Central memory CD8-positive, alpha-beta T cell (primary cell): ENCODE data around the gene TDG.
A peak's percentile ranks its signal among the peaks of the same experiment; 100 is the strongest.

Source experiments
- ATAC-seq: fragments of 150-1000 bp; cut with Tn5 transposase; replicated peaks from 2 replicates; pipeline ENCODE4 v1.10.0; 2022; ENCODE audit warnings: mild to moderate bottlenecking, moderate FRiP score, moderate number of reproducible peaks; ENCODE audit not compliant: poor library complexity, severe bottlenecking; ENCODE audit errors: extremely low read depth
- DNase-seq, 2 donors: peaks; one replicate each; pipeline ENCODE4 v3.0.0; 2021; ENCODE audit warnings: low spot score in 2 of 2
- H3K27ac Mint-ChIP-seq: one replicate; pipeline ENCODE4 v1.8.0; 2022; ENCODE audit warnings: low read depth, mild to moderate bottlenecking, moderate library complexity, mixed read lengths
- H3K27me3 Mint-ChIP-seq: one replicate; pipeline ENCODE4 v1.8.0; 2022; ENCODE audit warnings: mixed read lengths
- H3K36me3 Mint-ChIP-seq: one replicate; pipeline ENCODE4 v1.8.0; 2022; ENCODE audit warnings: mild to moderate bottlenecking, moderate library complexity, mixed read lengths; ENCODE audit not compliant: insufficient read depth
- H3K4me1 Mint-ChIP-seq: one replicate; pipeline ENCODE4 v1.8.0; 2022; ENCODE audit warnings: mixed read lengths
- H3K4me3 Mint-ChIP-seq: one replicate; pipeline ENCODE4 v1.8.0; 2022; ENCODE audit warnings: mild to moderate bottlenecking, moderate library complexity, mixed read lengths
- H3K9me3 Mint-ChIP-seq: one replicate; pipeline ENCODE4 v1.8.0; 2022; ENCODE audit warnings: mixed read lengths

The TDG gene

GRCh38 chr12:103947871-103948555 lies 17.7 kb upstream of the TDG start:
- no peak for DNase-seq
- no peak overlapping the region for H3K4me3 Mint-ChIP-seq
- no peaks in the 10 kb centered on the region for H3K9me3 Mint-ChIP-seq
- H3K27me3 Mint-ChIP-seq, result no peaks in the 10 kb centered on the region
- peaks cover 8% of the 10 kb centered on the region for H3K4me1 Mint-ChIP-seq
- H3K36me3 Mint-ChIP-seq, result peaks cover 69% of the 10 kb centered on the region
- no peak overlapping the region for H3K27ac Mint-ChIP-seq
- ATAC-seq, result no peak

DNA sequence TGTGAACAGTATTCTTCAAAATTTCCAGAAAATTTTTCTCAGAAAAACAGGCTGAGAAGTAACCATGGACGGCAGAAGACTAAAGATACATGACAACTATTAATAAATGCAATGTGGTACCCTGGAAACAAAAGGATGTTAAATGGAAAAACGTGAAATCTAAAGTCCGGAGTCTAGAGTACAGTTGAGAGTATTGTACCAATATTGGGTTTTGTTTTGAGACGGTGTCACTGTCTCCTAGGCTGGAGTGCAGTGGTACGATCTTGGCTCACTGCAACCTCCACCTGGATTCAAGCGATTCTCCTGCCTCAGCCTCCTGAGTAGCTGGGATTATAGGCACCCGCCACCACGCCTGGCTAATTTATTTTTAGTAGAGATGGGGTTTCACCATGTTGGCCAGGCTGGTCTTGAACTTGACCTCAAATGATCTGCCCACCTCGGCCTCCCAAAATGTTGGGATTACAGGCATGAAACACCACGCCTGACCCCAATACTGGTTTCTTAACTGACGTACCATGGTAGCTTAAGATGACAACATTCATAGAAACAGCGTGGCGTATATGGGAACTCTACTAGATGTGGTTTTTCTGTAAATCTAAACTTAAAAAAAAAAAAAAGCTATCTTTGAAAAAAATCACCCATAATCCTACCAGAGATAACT lies 16.8 kb upstream of the TDG start:
- ATAC-seq (no peak), DNase-seq (no peak)
- Mint-ChIP-seq H3K4me3 (no peak overlapping the region), H3K9me3 (no peaks in the 10 kb centered on the region), H3K4me1 (peaks cover 7% of the 10 kb centered on the region), H3K36me3 (peaks cover 62% of the 10 kb centered on the region), H3K27ac (no peak overlapping the region), H3K27me3 (no peaks in the 10 kb centered on the region)

DNA sequence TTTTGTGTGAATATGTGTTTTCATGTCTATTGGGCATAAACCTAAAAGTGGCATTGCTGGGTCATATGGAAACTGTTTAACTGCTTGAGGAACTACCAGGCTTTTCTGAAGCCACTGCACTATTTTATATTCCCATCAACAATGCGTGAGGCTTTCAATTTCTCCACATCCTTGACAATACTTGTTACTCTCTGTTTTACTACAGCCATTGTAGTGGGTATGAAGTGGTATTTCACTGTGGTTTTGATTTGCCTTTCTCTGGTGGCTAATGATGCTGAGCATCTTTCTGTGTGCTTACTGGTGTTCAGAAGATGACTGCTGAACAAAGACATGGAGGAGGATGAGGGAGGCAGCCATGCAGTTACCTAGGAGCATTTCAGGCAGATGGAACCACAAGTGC lies 13.2 kb upstream of the TDG start:
- no peaks in the 10 kb centered on the region for H3K9me3 Mint-ChIP-seq
- H3K36me3 Mint-ChIP-seq, result peaks cover 35% of the 10 kb centered on the region
- ATAC-seq (no peak), DNase-seq (no peak)
- H3K27ac Mint-ChIP-seq, result peak overlapping the region; percentile 80
- H3K4me1 Mint-ChIP-seq, result peaks cover 35% of the 10 kb centered on the region
- H3K4me3 Mint-ChIP-seq, result no peak overlapping the region
- H3K27me3 Mint-ChIP-seq, result no peaks in the 10 kb centered on the region

- H3K4me3 Mint-ChIP-seq, result peak overlapping the region; percentile 97
- ATAC-seq, result no peak
- peaks cover 38% of the 10 kb centered on the region for H3K4me1 Mint-ChIP-seq
- peak overlapping the region; percentile 94 for H3K27ac Mint-ChIP-seq
- peaks cover 10% of the 10 kb centered on the region for H3K36me3 Mint-ChIP-seq
- no peaks in the 10 kb centered on the region for H3K27me3 Mint-ChIP-seq
- H3K9me3 Mint-ChIP-seq, result no peaks in the 10 kb centered on the region
- DNase-seq, result no peak
These were observed 9.7 kb upstream of the TDG start for GRCh38 chr12:103955811-103956508.

GRCh38 chr12:103956509-103957027 lies 9.1 kb upstream of the TDG start:
- peak overlapping the region; percentile 94 for H3K27ac Mint-ChIP-seq
- H3K4me3 Mint-ChIP-seq, result peak overlapping the region; percentile 97
- ATAC-seq (peak; percentile 6), DNase-seq (no peak)
- peaks cover 38% of the 10 kb centered on the region for H3K4me1 Mint-ChIP-seq
- H3K36me3 Mint-ChIP-seq, result peaks cover 10% of the 10 kb centered on the region
- H3K27me3 Mint-ChIP-seq, result no peaks in the 10 kb centered on the region
- no peaks in the 10 kb centered on the region for H3K9me3 Mint-ChIP-seq

DNA sequence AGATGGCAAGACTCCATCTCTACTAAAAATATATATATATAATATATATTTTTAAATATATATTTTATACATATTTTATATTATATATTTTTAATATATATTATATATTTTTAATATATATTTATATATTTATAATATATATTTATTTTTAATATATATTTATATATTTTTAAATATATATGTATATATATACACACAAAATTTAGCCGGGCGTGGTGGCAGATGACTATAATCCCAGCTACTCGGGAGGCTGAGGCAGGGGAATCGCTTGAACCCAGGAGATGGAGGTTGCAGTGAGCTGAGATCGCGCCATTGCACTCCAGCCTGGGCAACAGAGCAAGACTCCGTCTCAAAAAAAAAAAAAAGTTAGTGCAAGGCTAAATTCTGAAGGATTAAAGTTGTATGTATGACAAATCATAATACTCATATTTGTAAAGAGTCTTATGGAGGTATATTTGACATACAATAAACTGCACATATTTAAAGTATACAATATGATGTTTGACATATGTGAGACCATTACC lies 7.7 kb upstream of the TDG start:
- Mint-ChIP-seq H3K4me1 (peaks cover 33% of the 10 kb centered on the region), H3K9me3 (no peaks in the 10 kb centered on the region), H3K36me3 (peaks cover 6% of the 10 kb centered on the region), H3K4me3 (peak overlapping the region; percentile 97), H3K27ac (peak overlapping the region; percentile 94), H3K27me3 (no peaks in the 10 kb centered on the region)
- DNase-seq (no peak), ATAC-seq (no peak)

- no peak for DNase-seq
- no peak overlapping the region for H3K27ac Mint-ChIP-seq
- no peak for ATAC-seq
These were observed 7.1 kb upstream of the TDG start for GRCh38 chr12:103958621-103959020.

DNA sequence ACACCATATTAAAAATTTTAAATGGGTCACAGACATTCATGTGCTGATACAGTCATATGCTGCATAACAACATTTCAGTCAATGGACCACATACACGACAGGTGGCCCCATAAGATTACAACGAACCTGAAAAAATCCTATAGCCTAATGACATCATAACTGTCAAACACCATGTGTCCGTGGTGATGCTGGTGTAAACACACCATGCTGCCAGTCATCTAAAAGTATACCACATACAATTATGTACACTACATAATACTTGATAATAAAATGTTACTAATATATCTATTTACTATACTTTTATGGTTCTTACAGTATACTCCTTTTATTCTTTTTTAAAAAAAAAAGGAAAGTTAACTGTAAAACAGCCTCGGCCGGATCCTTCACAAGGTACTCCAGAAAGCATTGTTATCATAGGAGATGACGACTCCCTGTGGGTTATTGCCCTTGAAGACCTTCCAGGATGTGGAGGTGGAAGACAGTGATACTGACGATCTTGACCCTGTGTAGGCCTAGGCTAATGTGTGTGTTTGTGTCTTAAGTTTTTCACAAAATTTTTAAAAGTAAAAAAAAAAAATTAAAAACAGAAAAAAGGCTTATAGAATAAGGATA lies 5.0 kb upstream of the TDG start:
- ATAC-seq, result no peak
- no peak for DNase-seq
- peaks cover 34% of the 10 kb centered on the region for H3K4me1 Mint-ChIP-seq
- peaks cover 13% of the 10 kb centered on the region for H3K36me3 Mint-ChIP-seq
- no peaks in the 10 kb centered on the region for H3K9me3 Mint-ChIP-seq
- H3K4me3 Mint-ChIP-seq, result no peak overlapping the region
- no peaks in the 10 kb centered on the region for H3K27me3 Mint-ChIP-seq
- no peak overlapping the region for H3K27ac Mint-ChIP-seq

More at GRCh38 chr12:103958621-103959020, 7.1 kb upstream of the TDG start:
- H3K36me3 Mint-ChIP-seq, result peaks cover 6% of the 10 kb centered on the region
- peaks cover 32% of the 10 kb centered on the region for H3K4me1 Mint-ChIP-seq
- no peaks in the 10 kb centered on the region for H3K27me3 Mint-ChIP-seq
- no peaks in the 10 kb centered on the region for H3K9me3 Mint-ChIP-seq
- peak overlapping the region; percentile 18 for H3K4me3 Mint-ChIP-seq

- H3K9me3 Mint-ChIP-seq, result no peaks in the 10 kb centered on the region
- H3K4me3 Mint-ChIP-seq, result no peak overlapping the region
- peaks cover 27% of the 10 kb centered on the region for H3K4me1 Mint-ChIP-seq
- DNase-seq (no peak), ATAC-seq (no peak)
- peaks cover 14% of the 10 kb centered on the region for H3K36me3 Mint-ChIP-seq
- H3K27ac Mint-ChIP-seq, result no peak overlapping the region
- no peaks in the 10 kb centered on the region for H3K27me3 Mint-ChIP-seq
These were observed 3.2 kb upstream of the TDG start for GRCh38 chr12:103962493-103962892.

DNA sequence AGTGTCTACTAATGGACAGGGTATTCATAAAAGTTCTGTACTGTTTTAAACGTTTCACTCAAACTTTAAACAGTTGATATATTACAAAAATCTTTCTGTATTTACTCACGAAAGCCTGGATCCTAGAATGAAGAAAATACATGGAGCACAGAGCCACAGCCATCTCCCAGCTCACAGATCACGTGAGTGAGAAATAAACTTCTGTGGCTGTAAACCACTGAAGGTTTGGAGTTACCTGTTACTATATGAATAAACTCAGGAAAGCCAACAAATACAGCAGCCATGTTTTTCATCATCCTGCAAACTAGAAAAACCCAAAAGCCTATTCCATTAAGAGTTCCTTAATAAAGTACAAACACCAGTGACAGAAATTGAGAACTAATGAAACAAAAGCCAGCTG lies 867 bp upstream of the TDG start:
- Mint-ChIP-seq H3K27me3 (no peaks in the 10 kb centered on the region), H3K9me3 (no peaks in the 10 kb centered on the region), H3K27ac (peak overlapping the region; percentile 99), H3K4me3 (peak overlapping the region; percentile 95), H3K4me1 (peaks cover 45% of the 10 kb centered on the region), H3K36me3 (peaks cover 17% of the 10 kb centered on the region)
- ATAC-seq (no peak), DNase-seq (no peak)

GRCh38 chr12:103965255-103965589 lies 450 bp upstream of the TDG start:
- Mint-ChIP-seq H3K4me3 (peak overlapping the region; percentile 95), H3K36me3 (peaks cover 19% of the 10 kb centered on the region), H3K27ac (peak overlapping the region; percentile 99), H3K4me1 (peaks cover 45% of the 10 kb centered on the region), H3K27me3 (no peaks in the 10 kb centered on the region), H3K9me3 (no peaks in the 10 kb centered on the region)
- DNase-seq (no peak), ATAC-seq (no peak)

DNA sequence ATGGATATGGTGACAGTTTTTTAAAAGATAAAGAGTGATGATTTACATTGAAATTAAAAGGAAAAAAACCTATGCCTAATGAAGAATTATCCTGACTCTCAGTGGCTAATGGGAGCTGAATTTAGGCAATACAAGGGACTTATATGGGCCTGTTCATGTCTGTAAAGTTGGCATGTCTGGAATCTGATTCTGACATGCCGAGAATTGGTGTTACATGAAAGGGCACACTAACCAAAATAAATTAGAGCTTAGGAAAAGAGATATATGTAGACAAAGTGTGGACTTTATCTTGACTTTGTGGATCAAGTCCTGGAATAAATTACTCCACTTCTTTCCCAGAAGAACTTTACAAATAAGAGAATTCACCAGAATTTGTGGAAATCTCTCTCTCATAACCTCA lies 1.1 kb downstream of the TDG start:
- no peaks in the 10 kb centered on the region for H3K9me3 Mint-ChIP-seq
- H3K27me3 Mint-ChIP-seq, result no peaks in the 10 kb centered on the region
- DNase-seq (no peak), ATAC-seq (no peak)
- peak overlapping the region; percentile 95 for H3K4me3 Mint-ChIP-seq
- peak overlapping the region; percentile 99 for H3K27ac Mint-ChIP-seq
- peaks cover 58% of the 10 kb centered on the region for H3K4me1 Mint-ChIP-seq
- H3K36me3 Mint-ChIP-seq, result peaks cover 19% of the 10 kb centered on the region
